WTC11 (cell line): ENCODE measurements around the gene CD68. TPM values are rescaled to one million over a fixed set of nuclear protein-coding genes. Genes with fewer than 3 reads are reported as not detected.

Experiments
- ATAC-seq: fragments of 200-7000 bp; cut with Tn5 transposase; 2 replicates; pipeline ENCODE4 v1.10.0; 2021; ENCODE audit warnings: mild to moderate bottlenecking, moderate library complexity
- CTCF ChIA-PET: fragments of 300-600 bp; sonication (Branson Sonifier 250); formaldehyde crosslinking; loops from one replicate; lab custom pipeline; 2021; ENCODE audit warnings: antibody characterized with exemption; lab: Charles Lee
- POLR2A ChIA-PET: fragments of 350-600 bp; sonication (Branson Sonifier 250); formaldehyde crosslinking; loops from one replicate; lab custom pipeline; 2021; ENCODE audit warnings: antibody characterized with exemption; lab: Charles Lee
- DNase-seq: peaks from one replicate; pipeline ENCODE4 v3.0.0; 2021; ENCODE audit warnings: low spot score
- H3K27ac Mint-ChIP-seq: 2 replicates; pipeline ENCODE4 v1.8.0; 2021; ENCODE audit warnings: mixed read lengths
- H3K27me3 Mint-ChIP-seq: 2 replicates; pipeline ENCODE4 v1.8.0; 2021; ENCODE audit warnings: low read depth, mild to moderate bottlenecking, moderate library complexity, mixed read lengths
- H3K36me3 Mint-ChIP-seq: 2 replicates; pipeline ENCODE4 v1.8.0; 2021; ENCODE audit warnings: mixed read lengths
- H3K4me1 Mint-ChIP-seq: 2 replicates; pipeline ENCODE4 v1.8.0; 2022; ENCODE audit warnings: mixed read lengths
- H3K4me3 Mint-ChIP-seq: 2 replicates; pipeline ENCODE4 v1.8.0; 2021; ENCODE audit warnings: mild to moderate bottlenecking, moderate library complexity, mixed read lengths
- H3K9me3 Mint-ChIP-seq: 2 replicates; pipeline ENCODE4 v1.8.0; 2021; ENCODE audit warnings: mixed read lengths
- ATF1 ChIP-seq: sonication (generic); formaldehyde crosslinking; IDR thresholded peaks from 2 replicates; pipeline ENCODE4 v1.8.1; 2023; ENCODE audit warnings: mild to moderate bottlenecking, moderate library complexity, missing genetic modification reagents
- ATF3 ChIP-seq: sonication (generic); formaldehyde crosslinking; conservative IDR thresholded peaks from 2 replicates; pipeline ENCODE4 v1.8.1; 2022; ENCODE audit warnings: mild to moderate bottlenecking, missing genetic modification reagents
- CBFB ChIP-seq: sonication (generic); formaldehyde crosslinking; IDR thresholded peaks from 2 replicates; pipeline ENCODE4 v1.8.1; 2022; ENCODE audit warnings: mild to moderate bottlenecking, low read depth, missing genetic modification reagents
- CREB1 ChIP-seq: sonication (generic); formaldehyde crosslinking; IDR thresholded peaks from 2 replicates; pipeline ENCODE4 v1.8.0; 2023; ENCODE audit warnings: mild to moderate bottlenecking, missing genetic modification reagents
- CREM ChIP-seq: sonication (generic); formaldehyde crosslinking; IDR thresholded peaks from 2 replicates; pipeline ENCODE4 v1.8.1; 2022; ENCODE audit warnings: mild to moderate bottlenecking, missing genetic modification reagents, moderate library complexity
- ERG ChIP-seq: fragments of 250-450 bp; sonication (Bioruptor Pico); IDR thresholded peaks from 2 replicates; pipeline ENCODE4 v1.8.0; 2021; ENCODE audit warnings: mild to moderate bottlenecking
- FOXJ3 ChIP-seq: sonication (generic); formaldehyde crosslinking; IDR thresholded peaks from 2 replicates; pipeline ENCODE4 v1.9.0; 2021; ENCODE audit warnings: missing genetic modification reagents, mild to moderate bottlenecking, borderline replicate concordance
- FOXP4 ChIP-seq: sonication (generic); formaldehyde crosslinking; IDR thresholded peaks from 2 replicates; pipeline ENCODE4 v1.8.0; 2022; ENCODE audit warnings: mild to moderate bottlenecking, missing genetic modification reagents
- HMGXB4 ChIP-seq: sonication (generic); formaldehyde crosslinking; IDR thresholded peaks from 2 replicates; pipeline ENCODE4 v1.8.1; 2023; ENCODE audit warnings: mild to moderate bottlenecking, moderate library complexity, missing genetic modification reagents
- KAT7 ChIP-seq: sonication (generic); formaldehyde crosslinking; IDR thresholded peaks from 2 replicates; pipeline ENCODE4 v1.8.1; 2023; ENCODE audit warnings: missing genetic modification reagents, mild to moderate bottlenecking, borderline replicate concordance
- MAX ChIP-seq: sonication (generic); formaldehyde crosslinking; IDR thresholded peaks from 2 replicates; pipeline ENCODE4 v1.8.0; 2022; ENCODE audit warnings: mild to moderate bottlenecking, missing genetic modification reagents
- NFATC4 ChIP-seq: fragments of 250-450 bp; sonication (Bioruptor Pico); IDR thresholded peaks from 2 replicates; pipeline ENCODE4 v1.9.0; 2021; ENCODE audit warnings: mild to moderate bottlenecking
- PRRX2 ChIP-seq: fragments of 250-450 bp; sonication (Bioruptor Pico); IDR thresholded peaks from 2 replicates; pipeline ENCODE4 v1.8.0; 2021; ENCODE audit warnings: mild to moderate bottlenecking
- SOX15 ChIP-seq: fragments of 250-450 bp; sonication (Bioruptor Pico); IDR thresholded peaks from 2 replicates; pipeline ENCODE4 v1.9.0; 2021; ENCODE audit warnings: mild to moderate bottlenecking
- SP1 ChIP-seq: sonication (generic); formaldehyde crosslinking; conservative IDR thresholded peaks from 2 replicates; pipeline ENCODE4 v1.8.1; 2022; ENCODE audit warnings: missing genetic modification reagents
- TEAD1 ChIP-seq: sonication (generic); formaldehyde crosslinking; IDR thresholded peaks from 2 replicates; pipeline ENCODE4 v1.8.0; 2022; ENCODE audit warnings: mild to moderate bottlenecking, missing genetic modification reagents
- USF1 ChIP-seq: sonication (generic); formaldehyde crosslinking; IDR thresholded peaks from 2 replicates; pipeline ENCODE4 v1.8.0; 2022; ENCODE audit warnings: mild to moderate bottlenecking, missing genetic modification reagents
- ZBTB21 ChIP-seq: sonication (generic); formaldehyde crosslinking; IDR thresholded peaks from 2 replicates; pipeline ENCODE4 v1.8.1; 2023; ENCODE audit warnings: mild to moderate bottlenecking, missing genetic modification reagents, borderline replicate concordance
- ZNF281 ChIP-seq: sonication (generic); formaldehyde crosslinking; IDR thresholded peaks from 2 replicates; pipeline ENCODE4 v1.8.0; 2023; ENCODE audit warnings: mild to moderate bottlenecking, missing genetic modification reagents
- ZNF512 ChIP-seq: sonication (generic); formaldehyde crosslinking; IDR thresholded peaks from 2 replicates; pipeline ENCODE4 v1.8.1; 2022; ENCODE audit warnings: missing genetic modification reagents, borderline replicate concordance
- total RNA-seq: library from RNA; stranded (reverse); gene quantifications from 3 replicates; pipeline ENCODE4 v1.2.3, GENCODE V29; 2021

CD68 gene
- total RNA-seq, 1 experiment from 2014 or later: 0.72 TPM

GRCh38 chr17:7614425-7615264, 35.2 kb downstream of the CD68 start, which contains the start of gene FXR2 (continued):
- TF ChIP-seq TEAD1 (CRISPR knock-in tag) (no peak), ATF1 (CRISPR knock-in tag) (no peak), KAT7 (CRISPR knock-in tag) (no peak; the same call in 1 of the 2 replicates)
- TF ChIP-seq, all 79 proteins: peak for 8

- DNase-seq (no peak), ATAC-seq (no peak)
- H3K36me3 Mint-ChIP-seq: peaks cover 6% of the 10 kb centered on the region; the same call in 1 of the 2 replicates
- H3K4me3 Mint-ChIP-seq: peak overlapping the region; percentile 73
- ChIA-PET POLR2A (interaction anchor here (0.7 to 2.8 kb wide), 5 partner anchors 12 to 72 kb away, joined by 5 to 31 read pairs (median 8); partner anchors contain the start of genes ATP1B2, MPDU1, SAT2 and TP53), CTCF (interaction anchor here (1.1 to 3.5 kb wide), 20 partner anchors 12 to 375 kb away, joined by 3 to 47 read pairs (median 8); partner anchors contain the start of genes ATP1B2, DNAH2, MPDU1 and SAT2)
- TF ChIP-seq MAX: peak; percentile 71; the same call in 1 of the 2 replicates
- no peak for TF ChIP-seq NFATC4 (CRISPR knock-in tag)
- TF ChIP-seq ZBTB21 (CRISPR knock-in tag): no peak
- peak; percentile 17; the same call in 1 of the 2 replicates for TF ChIP-seq USF1 (CRISPR knock-in tag)
- TF ChIP-seq SP1 (CRISPR knock-in tag): peak; percentile 15; the same call in 1 of the 2 replicates
- no peak for TF ChIP-seq CREB1 (CRISPR knock-in tag)
- peak overlapping the region; percentile 99 for H3K27ac Mint-ChIP-seq
- H3K27me3 Mint-ChIP-seq: no peaks in the 10 kb centered on the region
- H3K4me1 Mint-ChIP-seq: peaks cover 22% of the 10 kb centered on the region
- H3K9me3 Mint-ChIP-seq: no peaks in the 10 kb centered on the region
Observed at GRCh38 chr17:7615265-7615747, 35.9 kb downstream of the CD68 start.

- ATAC-seq (no peak), DNase-seq (no peak)
- POLR2A ChIA-PET: no interaction called here
- no peaks in the 10 kb centered on the region for H3K27me3 Mint-ChIP-seq
- CTCF ChIA-PET: interaction anchor here (1.6 kb wide), 2 partner anchors 9 to 68 kb away, joined by 3 read pairs; partner anchors contain the start of genes SAT2 and TP53
- H3K4me1 Mint-ChIP-seq: peaks cover 4% of the 10 kb centered on the region
- H3K27ac Mint-ChIP-seq: no peak overlapping the region
- H3K4me3 Mint-ChIP-seq: no peak overlapping the region
- H3K9me3 Mint-ChIP-seq: no peaks in the 10 kb centered on the region
- H3K36me3 Mint-ChIP-seq: no peaks in the 10 kb centered on the region
- TF ChIP-seq HMGXB4: no peak
- no peak for TF ChIP-seq CBFB (CRISPR knock-in tag)
- TF ChIP-seq FOXP4: no peak
- no peak for TF ChIP-seq PRRX2 (CRISPR knock-in tag)
- TF ChIP-seq ZNF281 (CRISPR knock-in tag): no peak
- no peak for TF ChIP-seq ZNF512
- TF ChIP-seq CREM (CRISPR knock-in tag): no peak
- no peak for TF ChIP-seq FOXJ3 (CRISPR knock-in tag)
- TF ChIP-seq ATF3 (CRISPR knock-in tag): no peak
- no peak for TF ChIP-seq ERG (CRISPR knock-in tag)
- no peak for TF ChIP-seq SOX15
Observed at GRCh38 chr17:7618608-7619007, 39.2 kb downstream of the CD68 start.
